Ovary (tissue), 3 donors: Measurements from ENCODE around the gene CPXM2.

Experiments
- EP300 ChIP-seq: sonication (generic); formaldehyde crosslinking; IDR thresholded peaks from one replicate; pipeline ENCODE4 v1.6.1; 2017; ENCODE audit warnings: antibody characterized with exemption
- TF ChIP-seq, protein P1 (sequence below), 3 donors: fragments of 450-650 bp in 2 of 3; fragments of 200-600 bp in 1 of 3; IDR thresholded peaks; one replicate each; pipeline versions ENCODE4 v1.5.1 to v1.8.0; 2016 to 2022; ENCODE audit warnings: antibody characterized with exemption in 3 of 3, mild to moderate bottlenecking in 1 of 3
- donor health status: DM: no; HTN: no; CAD: no.

DNA sequence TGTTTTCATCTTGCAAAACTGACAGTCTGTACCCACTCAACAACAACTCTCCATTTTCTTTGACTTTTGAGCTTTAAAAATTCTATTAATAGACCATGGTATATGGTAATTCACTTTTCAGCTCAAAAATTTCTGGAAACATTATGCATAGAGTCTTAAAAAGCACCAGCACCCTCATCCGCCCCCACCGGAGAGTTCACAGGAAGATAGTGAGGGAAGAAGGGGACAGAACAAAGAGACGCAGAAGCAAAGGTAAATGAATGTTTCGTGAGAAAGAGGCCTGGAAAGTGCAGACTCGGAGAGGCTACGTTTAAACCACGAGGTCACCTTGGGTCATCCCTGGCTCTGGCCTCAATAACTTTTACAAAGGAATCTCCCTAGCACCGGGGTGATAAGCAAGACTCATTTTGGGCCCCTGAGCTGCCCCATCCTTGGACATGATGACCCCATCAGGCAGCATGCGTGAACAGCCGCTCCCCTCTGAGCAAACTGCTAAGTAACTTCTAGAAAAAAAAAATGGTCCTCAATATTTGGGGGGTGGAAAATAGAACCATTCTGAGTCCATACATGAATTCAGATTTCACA, 96.3 kb downstream of the CPXM2 start:
- TF ChIP-seq, protein P1, sequence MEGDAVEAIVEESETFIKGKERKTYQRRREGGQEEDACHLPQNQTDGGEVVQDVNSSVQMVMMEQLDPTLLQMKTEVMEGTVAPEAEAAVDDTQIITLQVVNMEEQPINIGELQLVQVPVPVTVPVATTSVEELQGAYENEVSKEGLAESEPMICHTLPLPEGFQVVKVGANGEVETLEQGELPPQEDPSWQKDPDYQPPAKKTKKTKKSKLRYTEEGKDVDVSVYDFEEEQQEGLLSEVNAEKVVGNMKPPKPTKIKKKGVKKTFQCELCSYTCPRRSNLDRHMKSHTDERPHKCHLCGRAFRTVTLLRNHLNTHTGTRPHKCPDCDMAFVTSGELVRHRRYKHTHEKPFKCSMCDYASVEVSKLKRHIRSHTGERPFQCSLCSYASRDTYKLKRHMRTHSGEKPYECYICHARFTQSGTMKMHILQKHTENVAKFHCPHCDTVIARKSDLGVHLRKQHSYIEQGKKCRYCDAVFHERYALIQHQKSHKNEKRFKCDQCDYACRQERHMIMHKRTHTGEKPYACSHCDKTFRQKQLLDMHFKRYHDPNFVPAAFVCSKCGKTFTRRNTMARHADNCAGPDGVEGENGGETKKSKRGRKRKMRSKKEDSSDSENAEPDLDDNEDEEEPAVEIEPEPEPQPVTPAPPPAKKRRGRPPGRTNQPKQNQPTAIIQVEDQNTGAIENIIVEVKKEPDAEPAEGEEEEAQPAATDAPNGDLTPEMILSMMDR (IDR thresholded peaks at IDR 0.05) = no peak
- no peak for TF ChIP-seq EP300
